ENCODE measurements around the gene DDOST.

GRCh38 chr1:20636785-20637347 lies 24.3 kb downstream of the DDOST start:
- TF ChIP-seq POLR2A (IDR thresholded peaks at IDR 0.05; ENCODE audit: extremely low read depth, insufficient read length) (no peak), CTCF (IDR thresholded peaks at IDR 0.05; ENCODE audit: low read depth, low read length) (no peak), MAX (IDR thresholded peaks at IDR 0.05; ENCODE audit: low read depth, low read length) (no peak)
